ENCODE results near the gene PEX3. TPM values are rescaled to one million over a fixed set of nuclear protein-coding genes. Genes with fewer than 3 reads are reported as not detected.
"Not testable (repeated sequence)": the region's sequence is repeated elsewhere in the genome, so short reads cannot be mapped to it uniquely, and the experiment has no call there.

Gene PEX3
- total RNA-seq, 3 donors from 2014 or later: 10.0 to 13.6 (median 12.7) TPM

GRCh38 chr6:143431226-143431625, 19.4 kb upstream of the PEX3 start:
- intact Hi-C loops (cut with DNase I, micrococcal nuclease): no loop called here
- no peaks in the 10 kb centered on the region for H3K36me3 ChIP-seq (ENCODE audit: low read depth)
- ATAC-seq (no peak), DNase-seq (no peak)
- no peak for TF ChIP-seq CTCF (IDR thresholded peaks at IDR 0.05)
- H3K4me1 ChIP-seq (ENCODE audit: low read depth): no peaks in the 10 kb centered on the region
- no peaks in the 10 kb centered on the region for H3K9me3 ChIP-seq
- no peak overlapping the region for H3K4me3 ChIP-seq

GRCh38 chr6:143432588-143432987, 18.0 kb upstream of the PEX3 start:
- ATAC-seq (no peak), DNase-seq (no peak)
- Histone ChIP-seq H3K4me3 (no peak overlapping the region), H3K4me1 (ENCODE audit: low read depth) (no peaks in the 10 kb centered on the region), H3K36me3 (ENCODE audit: low read depth) (no peaks in the 10 kb centered on the region), H3K9me3 (no peaks in the 10 kb centered on the region)
- TF ChIP-seq CTCF (IDR thresholded peaks at IDR 0.05): no peak
- intact Hi-C loops (cut with DNase I, micrococcal nuclease): no loop called here

- H3K9me3 ChIP-seq: no peaks in the 10 kb centered on the region
- intact Hi-C loops (cut with DNase I, micrococcal nuclease): no loop called here
- no peak for TF ChIP-seq CTCF (IDR thresholded peaks at IDR 0.05)
- ATAC-seq: no peak
- no peaks in the 10 kb centered on the region for H3K4me1 ChIP-seq (ENCODE audit: low read depth)
- no peaks in the 10 kb centered on the region for H3K36me3 ChIP-seq (ENCODE audit: low read depth)
- no peak overlapping the region for H3K4me3 ChIP-seq
- no peak for DNase-seq
Observed at GRCh38 chr6:143441010-143441409, 9.6 kb upstream of the PEX3 start.

- H3K4me1 ChIP-seq (ENCODE audit: low read depth): no peaks in the 10 kb centered on the region
- DNase-seq (no peak), ATAC-seq (no peak)
- intact Hi-C loops (cut with DNase I, micrococcal nuclease): no loop called here
- TF ChIP-seq CTCF (IDR thresholded peaks at IDR 0.05): no peak
- H3K4me3 ChIP-seq: no peak overlapping the region
- H3K36me3 ChIP-seq (ENCODE audit: low read depth): no peaks in the 10 kb centered on the region
- H3K9me3 ChIP-seq: no peaks in the 10 kb centered on the region
Observed at GRCh38 chr6:143441680-143442545, 8.7 kb upstream of the PEX3 start.

GRCh38 chr6:143443096-143443495, 7.5 kb upstream of the PEX3 start:
- no peak overlapping the region for H3K4me3 ChIP-seq
- no peaks in the 10 kb centered on the region for H3K4me1 ChIP-seq (ENCODE audit: low read depth)
- H3K36me3 ChIP-seq (ENCODE audit: low read depth): no peaks in the 10 kb centered on the region
- DNase-seq (no peak), ATAC-seq (no peak)
- intact Hi-C loops (cut with DNase I, micrococcal nuclease): no loop called here
- TF ChIP-seq CTCF (IDR thresholded peaks at IDR 0.05): no peak
- no peaks in the 10 kb centered on the region for H3K9me3 ChIP-seq

GRCh38 chr6:143447865-143448264, 2.7 kb upstream of the PEX3 start:
- H3K4me3 ChIP-seq; H3K36me3 ChIP-seq (ENCODE audit: low read depth); ATAC-seq; DNase-seq; H3K9me3 ChIP-seq; intact Hi-C loops (cut with DNase I, micrococcal nuclease): not testable (repeated sequence)
- peaks cover 13% of the 10 kb centered on the region for H3K4me1 ChIP-seq (ENCODE audit: low read depth)

Measured in mucosa of descending colon (tissue), 3 donors.